ENCODE measurements around the gene PARD6G.

Gene PARD6G

DNA sequence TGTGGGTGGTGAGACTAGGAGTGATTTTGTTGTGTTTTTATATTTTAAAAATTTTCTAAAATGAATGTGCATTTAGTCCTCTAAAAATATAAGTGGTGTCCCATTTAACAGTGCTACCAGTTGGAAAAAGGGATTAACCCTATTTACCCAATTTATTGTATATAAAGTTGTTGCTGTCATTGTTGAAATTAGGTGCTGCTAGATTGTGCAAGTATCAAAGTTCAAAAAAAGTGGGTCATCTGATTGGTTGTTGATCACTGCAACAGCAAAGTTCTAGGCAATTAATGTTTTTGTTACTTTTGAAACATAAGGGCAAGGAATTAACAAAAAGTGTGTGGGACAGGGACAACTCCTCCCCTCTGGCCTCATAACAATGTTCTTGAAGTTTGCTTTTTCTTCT is 97.6 kb downstream of the PARD6G start:
- Histone ChIP-seq H3K14ac (ENCODE audit: low read length) (no peak overlapping the region), H3K4ac (ENCODE audit: low read depth, low read length) (no peak overlapping the region), H3K79me2 (ENCODE audit: control insufficient read depth, insufficient read depth, low read length, poor library complexity) (no peaks in the 10 kb centered on the region), H4K8ac (ENCODE audit: low read depth, low read length) (no peak overlapping the region), H3K4me1 (ENCODE audit: control insufficient read depth in 1 of 2, insufficient read depth in 2 of 2, low read length in 2 of 2) (no peaks in the 10 kb centered on the region), H2AFZ (ENCODE audit: insufficient read depth, low read length, poor library complexity) (no peak overlapping the region), H3K9ac (ENCODE audit: low read length) (no peak overlapping the region), H3K4me2 (ENCODE audit: low read length) (no peak overlapping the region), H3K9me3 (ENCODE audit: insufficient read depth, low read depth, low read length) (no peaks in the 10 kb centered on the region), H3K23ac (ENCODE audit: low read length) (no peak overlapping the region), H3K27ac (ENCODE audit: low read depth, low read length) (no peak overlapping the region), H4K91ac (ENCODE audit: low read depth, low read length) (no peak overlapping the region), H2BK120ac (ENCODE audit: insufficient read depth, low read length, poor library complexity) (no peak overlapping the region), H4K12ac (ENCODE audit: low read depth, low read length) (no peak overlapping the region), H3K79me1 (ENCODE audit: low read length) (no peaks in the 10 kb centered on the region), H3K36me3 (ENCODE audit: control insufficient read depth in 1 of 2, insufficient read depth in 2 of 2, low read length in 2 of 2) (peaks cover 13 to 14% of the 10 kb centered on the region in 2 experiments), H3K27me3 (ENCODE audit: insufficient read depth, low read length) (no peaks in the 10 kb centered on the region), H2BK5ac (ENCODE audit: low read depth, low read length, poor library complexity) (no peak overlapping the region), H3K18ac (ENCODE audit: low read length) (no peak overlapping the region), H3K4me3 (ENCODE audit: low read depth, low read length) (no peak overlapping the region), H2AK5ac (ENCODE audit: low read length) (no peak overlapping the region), H2BK12ac (ENCODE audit: low read length) (no peak overlapping the region)
- DNase-seq: no peak

DNA sequence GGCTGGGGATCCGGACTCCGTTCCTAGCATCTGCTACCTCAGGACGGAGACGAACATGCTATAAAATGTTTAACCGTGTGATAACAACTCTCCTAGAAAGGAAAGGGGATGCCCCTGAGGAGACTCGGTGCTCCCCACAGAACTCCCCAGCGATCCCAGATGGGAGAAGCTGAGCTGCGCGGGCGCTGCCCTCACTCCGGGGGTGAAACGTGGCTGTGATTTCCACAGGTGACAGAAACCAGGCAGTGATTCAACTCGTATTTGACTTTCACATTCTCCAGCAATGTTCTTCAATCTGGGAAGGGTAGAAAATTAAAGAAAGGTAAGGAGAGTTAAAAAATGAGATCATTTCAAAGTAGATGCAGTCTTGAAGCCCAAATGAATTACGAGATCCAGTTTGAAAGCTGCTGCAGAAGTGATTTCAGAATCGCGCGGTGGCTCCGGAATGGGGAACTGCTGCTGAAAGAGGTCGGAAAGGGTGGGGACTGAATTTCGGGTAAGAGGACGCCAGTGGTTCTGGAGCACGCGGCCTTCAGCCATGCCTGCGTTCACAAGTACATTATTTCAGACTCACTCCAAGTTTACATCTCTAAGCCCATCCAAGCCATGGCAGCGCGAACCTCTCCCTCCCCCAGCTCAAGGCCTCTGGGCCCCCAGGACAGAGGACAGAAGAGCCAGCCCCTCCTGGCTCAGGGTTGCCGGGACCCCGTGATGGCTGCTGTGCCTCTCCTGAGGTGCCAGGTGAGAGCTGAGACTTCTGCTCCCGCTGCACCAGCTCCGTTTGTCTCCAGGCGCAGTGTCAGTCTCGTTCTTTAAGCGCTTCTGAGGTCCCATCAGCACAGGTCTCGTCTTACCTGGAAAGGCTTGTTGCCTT is 98.8 kb downstream of the PARD6G start:
- Histone ChIP-seq H2BK5ac (ENCODE audit: low read depth, low read length, poor library complexity) (no peak overlapping the region), H3K79me1 (ENCODE audit: low read length) (no peaks in the 10 kb centered on the region), H3K18ac (ENCODE audit: low read length) (peak overlapping the region; percentile 80), H4K8ac (ENCODE audit: low read depth, low read length) (peak overlapping the region; percentile 81), H4K12ac (ENCODE audit: low read depth, low read length) (no peak overlapping the region), H2AK5ac (ENCODE audit: low read length) (no peak overlapping the region), H2BK120ac (ENCODE audit: insufficient read depth, low read length, poor library complexity) (no peak overlapping the region), H3K4ac (ENCODE audit: low read depth, low read length) (no peak overlapping the region), H3K27ac (ENCODE audit: low read depth, low read length) (no peak overlapping the region), H3K4me2 (ENCODE audit: low read length) (peak overlapping the region; percentile 65), H3K23ac (ENCODE audit: low read length) (no peak overlapping the region), H2AFZ (ENCODE audit: insufficient read depth, low read length, poor library complexity) (no peak overlapping the region), H3K27me3 (ENCODE audit: insufficient read depth, low read length) (no peaks in the 10 kb centered on the region), H3K4me3 (ENCODE audit: low read depth, low read length) (no peak overlapping the region), H3K36me3 (ENCODE audit: control insufficient read depth in 1 of 2, insufficient read depth in 2 of 2, low read length in 2 of 2) (peaks cover 13 to 15% of the 10 kb centered on the region in 2 experiments), H2BK12ac (ENCODE audit: low read length) (no peak overlapping the region), H3K4me1 (ENCODE audit: control insufficient read depth in 1 of 2, insufficient read depth in 2 of 2, low read length in 2 of 2) (no peaks in the 10 kb centered on the region), H3K9ac (ENCODE audit: low read length) (no peak overlapping the region), H3K9me3 (ENCODE audit: insufficient read depth, low read depth, low read length) (no peaks in the 10 kb centered on the region), H3K14ac (ENCODE audit: low read length) (no peak overlapping the region), H4K91ac (ENCODE audit: low read depth, low read length) (no peak overlapping the region), H3K79me2 (ENCODE audit: control insufficient read depth, insufficient read depth, low read length, poor library complexity) (no peaks in the 10 kb centered on the region)
- WGBS (ENCODE audit: extremely low coverage, insufficient coverage, insufficient read length): no CpG with 5 or more reads among the region's 34 CpGs
- DNase-seq: peak in 1 of 2 donors; percentile 9

DNA sequence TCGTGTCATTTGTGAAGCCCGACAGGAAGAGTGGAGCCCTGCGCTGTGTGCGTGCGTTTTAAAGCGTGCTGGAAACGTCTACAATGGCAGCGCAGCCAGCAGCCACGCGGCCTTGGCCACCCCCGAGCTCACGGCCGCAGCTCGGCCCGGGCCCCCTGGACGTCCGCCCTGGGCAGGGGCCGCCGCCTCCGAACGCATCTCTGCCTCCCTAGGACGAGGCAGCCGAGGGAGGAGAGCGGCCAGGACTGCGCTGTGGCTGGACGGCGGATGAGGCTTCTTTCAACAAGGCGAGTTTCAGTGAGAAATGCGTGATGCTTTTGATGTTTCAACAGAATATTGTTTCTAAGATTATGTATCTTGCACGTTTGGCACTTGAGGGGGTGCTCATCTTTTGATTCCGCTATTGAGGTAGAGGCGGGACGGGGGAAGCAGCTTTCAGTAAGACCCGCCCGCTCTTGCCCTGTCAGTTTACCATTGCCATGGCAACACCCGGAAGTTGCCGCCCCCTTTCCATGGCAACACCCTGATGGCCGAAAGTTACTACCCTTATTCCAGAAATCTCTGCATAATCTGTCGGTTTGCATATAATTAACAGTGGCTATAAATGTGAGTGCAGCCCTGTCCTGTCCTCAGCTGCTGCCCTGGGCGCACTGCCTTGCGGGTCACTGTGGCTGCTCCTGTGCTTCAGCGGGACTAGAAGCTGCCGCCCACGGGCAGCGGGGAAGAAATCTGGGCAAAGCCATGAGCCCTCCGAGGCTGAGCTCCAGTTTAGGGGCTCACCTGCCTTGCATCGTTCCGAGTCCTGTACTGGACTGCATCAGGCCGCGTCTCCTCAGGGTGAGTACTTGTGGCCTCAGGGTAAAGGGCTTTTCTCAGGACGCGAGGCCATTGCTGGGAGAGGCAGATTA is 99.6 kb downstream of the PARD6G start:
- H3K79me1 ChIP-seq (ENCODE audit: low read length): no peaks in the 10 kb centered on the region
- H3K9ac ChIP-seq (ENCODE audit: low read length): no peak overlapping the region
- H2BK120ac ChIP-seq (ENCODE audit: insufficient read depth, low read length, poor library complexity): no peak overlapping the region
- no peak overlapping the region for H3K23ac ChIP-seq (ENCODE audit: low read length)
- H3K14ac ChIP-seq (ENCODE audit: low read length): no peak overlapping the region
- no peak overlapping the region for H2AK5ac ChIP-seq (ENCODE audit: low read length)
- H3K4me3 ChIP-seq (ENCODE audit: low read depth, low read length): peak overlapping the region; percentile 69
- no peaks in the 10 kb centered on the region for H3K4me1 ChIP-seq (ENCODE audit: control insufficient read depth in 1 of 2, insufficient read depth in 2 of 2, low read length in 2 of 2)
- H3K4me2 ChIP-seq (ENCODE audit: low read length): peak overlapping the region; percentile 65
- no peak overlapping the region for H4K91ac ChIP-seq (ENCODE audit: low read depth, low read length)
- H3K27me3 ChIP-seq (ENCODE audit: insufficient read depth, low read length): no peaks in the 10 kb centered on the region
- no peak overlapping the region for H2AFZ ChIP-seq (ENCODE audit: insufficient read depth, low read length, poor library complexity)
- H4K8ac ChIP-seq (ENCODE audit: low read depth, low read length): peak overlapping the region; percentile 81
- H2BK12ac ChIP-seq (ENCODE audit: low read length): no peak overlapping the region
- peaks cover 13 to 15% of the 10 kb centered on the region in 2 experiments for H3K36me3 ChIP-seq (ENCODE audit: control insufficient read depth in 1 of 2, insufficient read depth in 2 of 2, low read length in 2 of 2)
- H3K79me2 ChIP-seq (ENCODE audit: control insufficient read depth, insufficient read depth, low read length, poor library complexity): no peaks in the 10 kb centered on the region
- no peak overlapping the region for H3K4ac ChIP-seq (ENCODE audit: low read depth, low read length)
- H3K18ac ChIP-seq (ENCODE audit: low read length): peak overlapping the region; percentile 80
- H3K27ac ChIP-seq (ENCODE audit: low read depth, low read length): no peak overlapping the region
- peak; percentile 67 to 79 for DNase-seq
- H2BK5ac ChIP-seq (ENCODE audit: low read depth, low read length, poor library complexity): peak overlapping the region; percentile 37
- H4K12ac ChIP-seq (ENCODE audit: low read depth, low read length): peak overlapping the region; percentile 46
- WGBS (ENCODE audit: extremely low coverage, insufficient coverage, insufficient read length): no CpG with 5 or more reads among the region's 52 CpGs
- no peaks in the 10 kb centered on the region for H3K9me3 ChIP-seq (ENCODE audit: insufficient read depth, low read depth, low read length)

DNA sequence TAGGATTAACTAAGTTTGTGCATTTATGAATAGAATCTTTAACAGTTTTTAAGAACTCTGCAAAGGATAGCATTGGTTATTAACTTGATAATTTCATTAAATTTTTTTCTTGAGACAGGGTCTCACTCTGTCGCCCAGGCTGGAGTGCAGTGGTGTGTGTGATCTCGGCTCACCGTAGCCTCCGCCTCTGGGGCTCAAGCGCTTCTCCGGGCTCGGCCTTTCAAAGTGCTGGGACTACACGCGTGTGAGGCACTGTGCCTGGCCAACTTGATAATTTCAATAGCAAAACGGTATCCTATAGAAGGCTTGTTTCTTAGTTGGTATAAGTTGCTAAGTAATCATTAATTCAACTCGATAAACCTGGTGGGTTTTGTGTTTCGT is 100.3 kb downstream of the PARD6G start:
- H2BK12ac ChIP-seq (ENCODE audit: low read length): no peak overlapping the region

More for the DNA sequence above, 100.3 kb downstream of the PARD6G start:
- H4K91ac ChIP-seq (ENCODE audit: low read depth, low read length): no peak overlapping the region
- no peak for DNase-seq
- peak overlapping the region; percentile 65 for H3K4me2 ChIP-seq (ENCODE audit: low read length)
- H3K9ac ChIP-seq (ENCODE audit: low read length): no peak overlapping the region
- H4K8ac ChIP-seq (ENCODE audit: low read depth, low read length): no peak overlapping the region
- H3K4me1 ChIP-seq (ENCODE audit: control insufficient read depth in 1 of 2, insufficient read depth in 2 of 2, low read length in 2 of 2): no peaks in the 10 kb centered on the region
- H2AK5ac ChIP-seq (ENCODE audit: low read length): no peak overlapping the region
- no peaks in the 10 kb centered on the region for H3K79me2 ChIP-seq (ENCODE audit: control insufficient read depth, insufficient read depth, low read length, poor library complexity)
- H3K4me3 ChIP-seq (ENCODE audit: low read depth, low read length): no peak overlapping the region
- H3K14ac ChIP-seq (ENCODE audit: low read length): no peak overlapping the region
- no peak overlapping the region for H4K12ac ChIP-seq (ENCODE audit: low read depth, low read length)
- peaks cover 13 to 15% of the 10 kb centered on the region in 2 experiments for H3K36me3 ChIP-seq (ENCODE audit: control insufficient read depth in 1 of 2, insufficient read depth in 2 of 2, low read length in 2 of 2)
- H2AFZ ChIP-seq (ENCODE audit: insufficient read depth, low read length, poor library complexity): no peak overlapping the region
- H2BK5ac ChIP-seq (ENCODE audit: low read depth, low read length, poor library complexity): no peak overlapping the region
- H3K18ac ChIP-seq (ENCODE audit: low read length): no peak overlapping the region
- H3K27ac ChIP-seq (ENCODE audit: low read depth, low read length): no peak overlapping the region
- H3K79me1 ChIP-seq (ENCODE audit: low read length): no peaks in the 10 kb centered on the region
- H3K23ac ChIP-seq (ENCODE audit: low read length): no peak overlapping the region
- H3K4ac ChIP-seq (ENCODE audit: low read depth, low read length): no peak overlapping the region
- H3K27me3 ChIP-seq (ENCODE audit: insufficient read depth, low read length): no peaks in the 10 kb centered on the region
- H3K9me3 ChIP-seq (ENCODE audit: insufficient read depth, low read depth, low read length): no peaks in the 10 kb centered on the region
- H2BK120ac ChIP-seq (ENCODE audit: insufficient read depth, low read length, poor library complexity): no peak overlapping the region
- WGBS (ENCODE audit: extremely low coverage, insufficient coverage, insufficient read length): no CpG with 5 or more reads among the region's 12 CpGs

All from trophoblast cell (in vitro differentiated cells and primary cell).